T-helper 2 cell treated with Interferon-gamma antibody and Interleukin-4, amounts not matched to agents 100 ng/mL and 5 ng/mL, for 36 hours (primary cell): ENCODE data around the gene RASEF. TPM values are rescaled to one million over a fixed set of nuclear protein-coding genes. Genes with fewer than 3 reads are reported as not detected.

Experiments
- intact Hi-C: fragments of 100-400 bp; cut with micrococcal nuclease; formaldehyde crosslinking; loops from one replicate; pipeline ENCODE4 v1.15.1; 2023
- total RNA-seq: library from RNA; stranded (reverse); gene quantifications from 2 replicates; pipeline ENCODE4 v1.2.3, GENCODE V29; 2022

The RASEF gene
- total RNA-seq, 1 donor from 2014 or later, result not detected

- intact Hi-C loops, result loop anchor here (10.0 kb wide), 1 partner anchor 51 kb away; the partner anchor contains the start of gene RASEF
These were observed 48.9 kb downstream of the RASEF start for GRCh38 chr9:83013867-83014605.

DNA sequence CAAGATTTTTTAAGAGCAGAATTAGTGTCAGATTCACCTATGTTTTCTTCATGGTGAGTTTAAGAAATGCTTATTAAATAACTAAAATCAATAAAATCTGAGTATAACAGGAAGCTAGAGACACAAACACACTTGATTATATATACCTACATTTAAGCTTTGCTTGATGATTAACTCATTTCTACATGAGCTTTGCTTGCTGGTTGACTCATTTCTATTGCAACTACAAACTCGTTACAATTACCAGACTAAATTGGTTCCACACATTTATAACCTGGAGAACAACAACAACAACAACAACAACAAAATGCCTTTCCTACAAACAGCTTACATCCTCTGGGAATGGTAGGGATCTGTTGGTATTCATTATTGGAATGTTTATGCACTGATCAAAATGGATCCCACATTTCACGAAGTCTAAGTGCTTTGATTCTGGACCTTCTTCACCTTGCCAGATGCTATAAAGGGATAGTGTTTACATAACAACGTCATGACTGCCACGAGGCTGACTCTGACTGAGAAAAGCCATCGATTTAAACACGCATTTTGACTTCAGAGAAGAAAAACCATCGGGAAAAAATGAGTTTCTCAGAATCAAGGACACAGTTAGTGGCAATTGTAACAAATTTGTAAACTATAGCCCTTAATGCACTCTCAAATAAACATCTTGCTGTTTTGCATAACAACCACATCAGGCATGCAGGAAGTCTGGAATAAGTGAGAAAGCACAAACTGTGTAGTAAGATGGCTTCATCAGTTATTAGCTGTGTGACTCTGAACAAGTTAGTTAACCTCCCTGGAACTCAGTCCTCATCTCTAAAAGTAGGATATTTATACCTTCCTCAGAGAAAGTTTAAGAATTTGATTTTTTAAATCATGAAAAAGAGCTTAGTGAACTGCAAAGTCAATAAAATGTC, 49.8 kb downstream of the RASEF start:
- intact Hi-C loops, result loop anchor here (10.0 kb wide), 1 partner anchor 52 kb away; the partner anchor contains the start of gene RASEF

DNA sequence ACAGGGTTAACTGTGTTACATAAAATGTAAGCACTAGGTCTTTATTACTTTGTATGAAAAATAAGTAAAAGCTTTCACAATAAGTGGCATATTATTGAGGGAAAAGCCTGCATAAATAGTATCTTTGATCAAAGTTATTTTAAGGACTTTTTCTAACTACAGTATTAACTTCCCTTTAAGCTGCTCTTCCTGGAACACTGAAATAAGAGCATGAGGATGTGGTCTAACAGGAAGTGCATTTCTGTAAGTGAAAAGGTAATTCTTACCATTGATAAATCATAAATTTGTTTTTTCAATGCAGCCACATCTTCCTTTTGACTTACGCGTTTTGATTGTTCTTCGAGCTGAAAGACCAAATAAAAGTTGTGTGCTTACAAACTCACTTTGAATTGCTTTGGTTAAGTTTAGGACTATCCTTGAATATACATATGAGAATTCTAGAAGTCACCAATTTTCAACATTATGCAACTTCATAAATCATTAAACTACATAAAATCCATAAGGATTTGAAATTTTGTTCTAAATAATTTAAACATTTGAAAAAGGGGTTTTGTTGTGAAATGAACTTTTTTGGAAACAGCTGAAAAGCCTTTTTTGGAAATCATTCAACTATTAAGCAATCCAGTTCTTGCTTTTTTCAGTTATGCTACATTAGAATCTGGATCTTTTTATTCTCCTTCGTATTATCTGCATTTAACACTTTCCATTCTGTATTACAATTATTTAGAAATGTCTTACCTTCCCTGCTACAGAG, 50.6 kb downstream of the RASEF start:
- intact Hi-C loops, result loop anchor here (10.0 kb wide), 1 partner anchor 52 kb away; the partner anchor contains the start of gene RASEF

DNA sequence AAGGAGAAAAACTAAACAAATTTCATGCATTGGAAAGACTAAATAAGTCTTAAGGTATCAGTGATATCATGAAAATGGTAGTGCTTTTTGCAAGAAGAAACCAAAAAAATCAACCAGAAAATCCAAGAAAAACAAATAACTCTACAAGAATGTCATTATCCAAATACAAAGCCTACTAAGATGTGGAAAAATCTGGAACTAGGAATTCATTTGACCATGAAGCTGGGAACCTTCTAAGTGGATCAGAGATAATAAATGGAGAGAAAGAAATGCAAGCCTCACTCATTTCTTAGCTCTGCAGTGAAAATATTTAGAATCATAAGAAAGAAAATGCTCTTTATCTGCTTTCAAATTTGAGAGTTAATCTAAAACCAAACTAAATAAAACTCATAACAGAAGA, 51.3 kb downstream of the RASEF start:
- intact Hi-C loops, result loop anchor here (10.0 kb wide), 1 partner anchor 53 kb away; the partner anchor contains the start of gene RASEF

DNA sequence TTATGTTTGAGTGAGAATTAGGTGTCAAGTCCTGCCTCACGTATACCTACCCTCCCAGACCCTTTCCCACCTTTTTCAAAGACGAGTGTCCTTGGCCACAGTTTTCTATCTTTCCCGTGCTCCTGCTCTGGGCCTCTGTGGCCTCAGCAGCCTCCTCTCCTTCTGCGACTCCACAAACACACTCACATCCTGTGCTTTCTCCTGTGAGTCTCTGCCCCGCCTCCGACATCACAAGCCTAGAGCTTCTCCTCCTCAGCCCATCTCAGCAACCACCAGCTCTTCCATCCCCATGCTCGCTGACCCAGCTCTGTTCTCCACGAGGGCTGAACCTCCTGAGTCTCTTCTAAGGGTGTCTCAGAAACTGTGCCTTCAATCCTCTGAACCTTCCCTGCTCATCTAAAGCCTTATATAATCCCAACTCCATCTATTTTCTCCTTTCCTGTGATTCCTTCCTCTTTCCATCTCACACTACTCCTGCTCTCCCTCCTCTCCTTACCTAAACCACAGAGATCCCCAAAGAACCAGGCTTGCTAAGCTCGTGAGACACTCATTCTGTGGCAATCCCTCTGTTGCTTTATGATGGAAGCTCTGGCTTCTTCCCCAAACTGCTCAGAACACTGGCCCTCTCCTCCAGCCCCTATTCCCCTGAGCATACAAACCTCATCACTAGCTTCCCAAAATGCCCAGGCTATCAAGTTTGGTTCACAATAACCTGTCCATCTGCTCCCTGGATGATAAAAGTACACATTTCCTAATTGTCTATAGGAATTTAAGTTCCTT, 55.2 kb downstream of the RASEF start:
- intact Hi-C loops, result no loop called here

DNA sequence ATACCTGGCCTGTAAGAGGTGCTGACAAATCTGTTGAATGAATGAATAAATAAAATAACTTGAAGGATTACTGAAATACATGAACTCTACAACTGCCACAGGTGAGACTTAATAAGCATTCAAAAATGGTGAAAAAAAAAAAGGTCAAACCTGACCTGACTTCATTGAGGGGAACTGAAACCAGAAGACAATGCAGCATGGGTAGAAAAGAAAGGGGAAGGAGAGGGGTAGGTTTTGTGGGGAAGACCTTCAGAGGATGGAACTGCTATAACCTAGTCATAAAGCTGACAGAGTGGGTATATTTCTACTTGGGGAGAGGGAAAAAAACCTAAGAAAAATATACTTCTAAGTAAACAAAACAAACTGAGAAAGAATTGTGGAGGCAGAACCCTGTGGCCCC, 56.6 kb downstream of the RASEF start:
- intact Hi-C loops, result no loop called here

GRCh38 chr9:83005963-83006362, 57.0 kb downstream of the RASEF start:
- intact Hi-C loops, result no loop called here

GRCh38 chr9:83005361-83005760, 57.6 kb downstream of the RASEF start:
- intact Hi-C loops, result no loop called here

GRCh38 chr9:83002329-83002728, 60.6 kb downstream of the RASEF start:
- intact Hi-C loops, result no loop called here

- intact Hi-C loops, result no loop called here
These were observed 62.2 kb downstream of the RASEF start for GRCh38 chr9:83000765-83001164.

DNA sequence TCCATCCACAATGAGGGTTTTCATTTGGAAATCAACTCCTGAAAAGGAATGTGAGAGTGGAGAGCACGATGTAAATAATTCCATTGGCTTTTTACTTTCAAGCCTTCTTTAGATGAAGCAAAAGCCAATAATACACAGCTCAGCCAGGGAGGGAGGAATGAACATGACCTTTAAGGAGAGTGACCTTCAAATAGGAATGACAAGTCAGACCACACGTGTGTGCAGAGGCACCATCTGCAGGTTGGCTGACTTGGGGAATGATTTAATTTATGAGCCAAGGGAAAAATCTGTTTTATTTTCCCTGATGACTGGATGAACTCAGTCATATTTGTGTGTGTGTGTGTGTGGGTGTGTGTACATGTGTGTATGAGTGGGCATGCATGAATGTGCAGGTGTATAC, 64.5 kb downstream of the RASEF start:
- intact Hi-C loops, result no loop called here

GRCh38 chr9:82997476-82998140, 65.3 kb downstream of the RASEF start:
- intact Hi-C loops, result no loop called here

- intact Hi-C loops, result no loop called here
These were observed 66.0 kb downstream of the RASEF start for GRCh38 chr9:82996941-82997340.

GRCh38 chr9:82993856-82994605, 68.9 kb downstream of the RASEF start:
- intact Hi-C loops, result no loop called here

DNA sequence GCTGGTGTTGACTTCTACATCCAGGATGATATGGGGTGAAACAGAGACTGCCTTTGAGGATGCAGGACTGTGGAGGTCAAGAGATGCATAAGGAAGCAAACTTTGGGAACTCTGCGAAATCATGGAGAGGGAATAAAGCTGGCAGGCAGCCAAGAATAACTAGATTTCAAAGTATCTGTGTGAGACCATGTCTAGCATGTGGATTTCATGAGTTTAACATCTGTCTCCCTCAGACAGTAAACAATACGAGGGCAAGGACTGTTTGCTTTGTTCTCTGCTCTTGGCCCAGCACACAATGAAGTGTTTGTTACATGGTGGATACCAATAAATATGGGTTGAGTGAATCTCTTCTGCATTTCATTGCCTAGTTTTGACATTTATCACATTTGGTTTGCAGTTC, 71.3 kb downstream of the RASEF start:
- intact Hi-C loops, result no loop called here

DNA sequence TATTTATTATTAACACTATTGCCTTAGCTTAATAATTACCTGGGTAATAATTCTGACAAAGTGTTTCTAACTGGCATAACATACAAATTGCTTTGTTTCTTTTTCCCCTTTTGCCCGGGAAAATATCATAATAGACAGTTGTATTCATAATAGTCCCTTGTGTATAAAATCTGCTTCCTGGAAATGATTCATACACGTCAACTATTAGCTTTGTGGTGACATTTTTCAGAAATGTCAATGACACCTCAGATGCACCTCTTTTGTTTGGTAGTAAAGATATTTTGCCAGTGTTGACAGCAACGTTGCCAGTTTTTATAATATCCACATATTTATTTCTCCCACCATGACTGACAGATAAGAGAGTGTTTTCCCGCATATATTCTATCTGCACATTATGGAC, 73.0 kb downstream of the RASEF start:
- intact Hi-C loops, result no loop called here

GRCh38 chr9:82988488-82988887, 74.5 kb downstream of the RASEF start:
- intact Hi-C loops, result no loop called here

DNA sequence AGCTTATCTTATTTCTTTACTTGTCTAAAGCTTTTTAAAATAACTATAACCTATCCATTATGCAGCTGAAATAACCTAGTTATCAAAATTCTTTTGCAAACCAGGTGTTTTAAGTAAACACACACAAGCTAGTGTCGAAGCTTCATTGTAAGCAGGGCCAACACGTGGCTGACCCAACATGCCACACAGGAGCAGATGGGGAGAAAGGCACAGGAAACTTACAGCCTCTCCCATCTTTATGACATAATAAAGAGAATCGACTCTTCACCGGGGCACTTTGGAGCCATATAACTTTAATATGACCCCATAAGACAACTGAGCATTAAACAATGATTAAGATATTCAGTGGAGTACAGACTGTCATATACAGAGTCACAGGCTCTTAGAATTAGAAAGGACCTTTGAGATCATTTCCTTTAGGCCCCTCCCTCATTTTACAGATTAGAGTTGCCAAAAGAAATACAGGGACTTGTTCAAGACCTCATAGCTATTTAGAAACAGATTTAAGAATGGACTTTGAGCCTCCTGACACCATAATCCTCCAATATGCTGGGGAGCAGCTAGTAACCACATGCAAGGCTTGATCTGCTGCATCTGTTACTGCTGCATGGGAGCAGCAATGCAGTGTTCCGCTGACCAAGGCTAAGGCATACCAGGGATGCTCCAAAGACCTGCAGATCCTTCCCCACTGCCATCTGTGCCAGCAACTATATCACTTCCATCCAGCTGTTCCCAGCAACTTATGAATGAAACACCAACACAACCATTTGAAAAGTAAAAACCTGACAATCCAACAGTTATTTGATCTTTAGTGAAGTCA, 75.4 kb downstream of the RASEF start:
- intact Hi-C loops, result no loop called here

DNA sequence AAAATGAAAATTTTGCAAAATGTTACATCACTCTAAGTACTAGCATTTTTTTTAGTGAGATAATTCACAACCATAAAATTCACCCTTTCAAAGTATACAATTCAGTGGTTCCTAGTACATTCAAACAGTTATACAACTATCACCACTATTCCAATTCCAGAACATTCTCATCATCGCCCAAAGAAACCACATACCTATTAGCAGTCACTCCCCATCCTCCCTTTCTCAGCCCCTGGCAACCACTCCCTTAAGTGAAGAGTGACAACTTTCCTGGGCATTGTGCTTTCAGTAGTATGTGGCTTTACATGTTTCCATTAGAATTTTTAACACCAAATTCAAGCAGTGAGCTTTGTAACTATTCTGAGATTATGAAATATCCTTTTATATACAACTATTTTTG, 81.4 kb downstream of the RASEF start:
- intact Hi-C loops, result no loop called here
